K562 (cell line): ENCODE results near the gene CACNA2D3. TPM values are rescaled to one million over a fixed set of nuclear protein-coding genes. Genes with fewer than 3 reads are reported as not detected.

Experiments
- ATAC-seq: fragments of 200-7000 bp; cut with Tn5 transposase; 3 replicates; pipeline ENCODE4 v1.9.1; 2020; ENCODE audit warnings: moderate library complexity
- BruUV-seq: library from RNA; stranded (reverse); fragments of 400-500 nt; replicated peaks from 2 replicates; lab custom pipeline; 2021; lab: Mats Ljungman, UMichigan
- CTCF ChIA-PET: fragments of 300-600 bp; formaldehyde crosslinking; extraction: SDS; loops from one replicate; lab custom pipeline; 2021; ENCODE audit warnings: low intra/inter-chr PET ratio; lab: Yijun Ruan, JAX
- POLR2A ChIA-PET: fragments of 300-600, 350-650 bp; sonication (Branson Sonifier 250); formaldehyde crosslinking; extraction: SDS; loops from one replicate; lab custom pipeline; 2021; ENCODE audit warnings: antibody characterized with exemption, inconsistent platforms; lab: Yijun Ruan, JAX
- DNase-seq, 4 experiments: peaks; one replicate each; pipeline versions ENCODE4 v3.0.0 to v3.0.0-alpha.2; 2011 to 2018; ENCODE audit warnings: low spot score in 3 of 4, mixed read lengths in 3 of 4; ENCODE audit errors: extremely low read depth in 1 of 4
- FAIRE-seq: peaks from 2 replicates; lab custom pipeline; 2011; peaks lifted over from hg19 to GRCh38; lab: Jason Lieb, UNC
- H2AFZ ChIP-seq: 2 replicates; pipeline ENCODE4 v1.6.0; 2011; ENCODE audit warnings: low read depth, low read length, control low read depth, inconsistent platforms
- H3K27ac ChIP-seq: fragments of 200-600 bp; 3 replicates; pipeline ENCODE4 v1.8.0; 2011; ENCODE audit warnings: low read depth, mild to moderate bottlenecking, control low read depth, inconsistent platforms, low read length, moderate library complexity, mixed read lengths; ENCODE audit errors: extremely low read depth
- H3K27me3 ChIP-seq, 2 experiments: fragments of 300-600 bp in 1 of 2; 2 replicates in 1 of 2; 3 replicates in 1 of 2; pipeline versions ENCODE4 v1.6.0 to v1.8.0; 2011; ENCODE audit warnings: inconsistent platforms in 2 of 2, low read length in 2 of 2, mild to moderate bottlenecking in 1 of 2, mixed read lengths in 1 of 2, moderate library complexity in 1 of 2; ENCODE audit not compliant: control insufficient read depth in 2 of 2, insufficient read depth in 2 of 2
- H3K36me3 ChIP-seq: fragments of 300-600 bp; 3 replicates; pipeline ENCODE4 v1.8.0; 2011; ENCODE audit warnings: mild to moderate bottlenecking, low read length, inconsistent platforms; ENCODE audit not compliant: control insufficient read depth, insufficient read depth
- H3K4me1 ChIP-seq, 2 experiments: fragments of 200-600 bp in 1 of 2; replicated peaks in 1 of 2; 2 replicates in 1 of 2; 3 replicates in 1 of 2; pipeline versions ENCODE4 v1.5.1 to v1.8.0; 2011; ENCODE audit warnings: inconsistent platforms in 2 of 2, low read length in 2 of 2, mild to moderate bottlenecking in 1 of 2, mixed read lengths in 1 of 2, moderate library complexity in 1 of 2; ENCODE audit not compliant: control insufficient read depth in 2 of 2, insufficient read depth in 2 of 2
- H3K4me2 ChIP-seq: 2 replicates; pipeline ENCODE4 v1.6.1; 2011; ENCODE audit warnings: low read length, control low read depth, inconsistent platforms, mixed read lengths; ENCODE audit not compliant: insufficient read depth
- H3K4me3 ChIP-seq: fragments of 200-600 bp; sonication (generic), shearing (Covaris generic); 2 replicates; pipeline ENCODE4 v1.5.1; 2016; ENCODE audit warnings: control low read depth, inconsistent platforms
- H3K79me2 ChIP-seq: fragments of 200-600 bp; 3 replicates; pipeline ENCODE4 v1.8.0; 2011; ENCODE audit warnings: low read length, inconsistent platforms; ENCODE audit not compliant: control insufficient read depth, insufficient read depth
- H3K9ac ChIP-seq, 2 experiments: 2 replicates each; pipeline versions ENCODE4 v1.6.0 to v1.6.1; 2011; ENCODE audit warnings: low read depth in 2 of 2, low read length in 2 of 2, control low read depth in 1 of 2, inconsistent platforms in 1 of 2, mild to moderate bottlenecking in 1 of 2, mixed read lengths in 1 of 2; ENCODE audit not compliant: insufficient read depth in 1 of 2
- H3K9me1 ChIP-seq: one replicate; pipeline ENCODE4 v1.6.0; 2011; ENCODE audit warnings: inconsistent platforms, mild to moderate bottlenecking, low read length, moderate library complexity; ENCODE audit not compliant: control insufficient read depth, insufficient read depth
- H3K9me3 ChIP-seq: replicated peaks from 2 replicates; pipeline ENCODE4 v1.5.1; 2011; ENCODE audit warnings: low read depth, low read length, inconsistent platforms; ENCODE audit not compliant: control insufficient read depth, insufficient read depth
- H4K20me1 ChIP-seq: replicated peaks from 2 replicates; pipeline ENCODE4 v1.6.1; 2011; ENCODE audit warnings: low read length, inconsistent platforms, mixed read lengths; ENCODE audit not compliant: control insufficient read depth, insufficient read depth
- PHB2 ChIP-seq: fragments of 450-650 bp; IDR thresholded peaks from 2 replicates; pipeline ENCODE4 v1.6.1; 2017; ENCODE audit warnings: low read depth
- RNF2 ChIP-seq: sonication (generic); IDR thresholded peaks from 2 replicates; pipeline ENCODE4 v1.6.1; 2016
- SIN3A ChIP-seq, 2 experiments: fragments of 150-350 bp in 1 of 2; IDR thresholded peaks; 2 replicates each; pipeline ENCODE4 v1.6.1; 2011 to 2016; ENCODE audit warnings: borderline replicate concordance in 2 of 2, low read depth in 2 of 2, low read length in 2 of 2, mild to moderate bottlenecking in 2 of 2, moderate library complexity in 2 of 2; ENCODE audit not compliant: control insufficient read depth in 1 of 2
- SRF ChIP-seq, 2 experiments: fragments of 250-450, 450-650 bp in 1 of 2; sonication (Bioruptor Pico) in 1 of 2; sonication (generic) in 1 of 2; formaldehyde crosslinking; IDR thresholded peaks; 2 replicates each; pipeline versions ENCODE4 v1.5.0 to v1.5.1; 2020 to 2022; ENCODE audit warnings: mild to moderate bottlenecking in 1 of 2, missing genetic modification reagents in 1 of 2
- ZNF431 ChIP-seq: sonication (generic); formaldehyde crosslinking; IDR thresholded peaks from 2 replicates; pipeline ENCODE4 v1.8.0; 2022; ENCODE audit warnings: mild to moderate bottlenecking, missing genetic modification reagents
- ZNF696 ChIP-seq: fragments of 250-450 bp; sonication (Bioruptor Pico); conservative IDR thresholded peaks from 2 replicates; pipeline ENCODE4 v1.4.0; 2020; ENCODE audit warnings: mild to moderate bottlenecking, moderate library complexity
- WGBS: fragments of 100-300 bp; shearing (Covaris generic); methylation state at CpG from one replicate; pipeline ENCODE4 v1.1.6; 2016; ENCODE audit warnings: low coverage, mixed read lengths; ENCODE audit not compliant: insufficient coverage; ENCODE audit errors: missing lambda C conversion rate; 5-methylcytosine and 5-hydroxymethylcytosine counted together
- in situ Hi-C: fragments of 300-500 bp; cut with MboI; formaldehyde crosslinking; loops from 4 replicates; pipeline ENCODE4 v1.15.0; 2018; ENCODE audit warnings: inconsistent platforms, mixed read lengths
- intact Hi-C: fragments of 100-400 bp; cut with micrococcal nuclease; formaldehyde crosslinking; loops from 2 replicates; pipeline ENCODE4 v1.14.2; 2022
- polyA plus RNA-seq, 8 experiments: library from polyadenylated mRNA; depleted of rRNA in 4 of 8; stranded (reverse) in 5 of 8; unstranded in 3 of 8; fragments of >200 nt; fragmentation: Nextera tagmentation in 2 of 8; fragmentation: Illumina TruSeq in 1 of 8; extraction: Ambion mirVana in 2 of 8; extraction: Trizol in 1 of 8; gene quantifications; 2 replicates each; pipeline versions ENCODE4 v1.2.1 to v1.2.3, GENCODE V29; 2011 to 2014; ENCODE audit warnings: inconsistent platforms in 1 of 8, missing spikeins in 1 of 8
- total RNA-seq, 7 experiments: library from RNA; depleted of rRNA in 6 of 7; stranded (reverse); fragments of >200 nt in 6 of 7; fragmentation: Illumina TruSeq in 2 of 7; extraction: Trizol in 2 of 7; gene quantifications; 2 replicates each; pipeline versions ENCODE4 v1.2.1 to v1.2.3, GENCODE V29; 2011 to 2021; ENCODE audit warnings: low replicate concordance in 1 of 7
- TF ChIP-seq, protein P1 (sequence below), 2 experiments: fragments of 450-650 bp; IDR thresholded peaks; 2 replicates each; pipeline ENCODE4 v1.6.1; 2016
- TF ChIP-seq, protein P2 (sequence below), 2 experiments: fragments of 450-650 bp in 1 of 2; IDR thresholded peaks; 2 replicates each; pipeline ENCODE4 v1.6.1; 2011 to 2017; ENCODE audit warnings: low read depth in 2 of 2, antibody characterized with exemption in 1 of 2, borderline replicate concordance in 1 of 2, low read length in 1 of 2, mild to moderate bottlenecking in 1 of 2, mixed read lengths in 1 of 2; ENCODE audit not compliant: control insufficient read depth in 1 of 2
- TF ChIP-seq, protein P3 (sequence below): fragments of 250-450 bp; sonication (Bioruptor Pico); IDR thresholded peaks from 2 replicates; pipeline ENCODE4 v1.8.0; 2022; ENCODE audit warnings: inconsistent platforms, mild to moderate bottlenecking, moderate library complexity, borderline replicate concordance
- TF ChIP-seq, protein P4 (sequence below): fragments of 250-450 bp; sonication (Bioruptor Pico); IDR thresholded peaks from 2 replicates; pipeline ENCODE4 v1.8.0; 2021; ENCODE audit warnings: moderate library complexity, mild to moderate bottlenecking, inconsistent platforms

The CACNA2D3 gene
- total and polyA plus RNA-seq, 9 of the 15 experiments (the other 6 are each of a cell fraction or from before 2014, with no cell fraction given), result 0.01 TPM; not detected in 8

DNA sequence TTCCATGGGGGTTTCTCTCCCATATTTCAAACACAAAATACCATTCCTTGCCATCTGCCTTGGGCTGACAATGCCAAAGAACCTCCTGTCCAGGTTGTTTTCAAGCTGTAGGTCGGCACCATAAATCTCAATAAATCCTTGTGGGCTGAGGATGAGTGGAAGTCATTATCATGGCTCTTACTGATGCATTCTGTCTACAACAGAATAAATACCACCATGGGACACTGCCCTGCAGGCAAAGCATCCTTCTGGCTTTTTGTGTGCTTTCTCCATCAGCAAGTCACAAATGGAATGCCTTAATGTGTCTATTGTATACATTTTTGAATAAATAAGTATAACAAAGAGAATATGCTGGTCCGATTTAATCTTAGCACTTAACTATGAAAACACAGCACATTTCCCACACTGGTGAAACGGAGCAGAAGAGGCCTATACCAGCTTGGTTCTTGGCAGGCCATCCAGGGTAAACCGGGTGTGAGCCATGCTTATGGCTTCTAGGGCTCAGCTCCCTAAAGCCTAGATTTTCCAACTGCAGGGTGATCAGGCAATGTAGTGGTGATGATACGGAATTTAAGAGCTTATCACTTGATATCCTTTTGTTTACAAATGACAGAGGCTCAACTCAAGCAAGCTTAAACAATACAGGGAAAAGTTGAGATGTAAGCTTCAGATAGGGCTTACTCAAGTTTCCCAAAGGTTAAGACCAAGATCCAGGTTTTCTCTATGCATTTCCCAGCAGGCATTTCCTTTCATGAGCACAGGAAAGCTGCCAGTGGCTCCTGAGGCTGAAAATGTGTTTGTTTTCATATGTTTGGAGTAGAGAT lies 938.8 kb downstream of the CACNA2D3 start:
- CTCF ChIA-PET, result no interaction called here
- no TSS peak for BruUV-seq
- POLR2A ChIA-PET, result no interaction called here
- no peaks in the 10 kb centered on the region for H3K9me3 ChIP-seq
- intact Hi-C loops, result no loop called here
- TF ChIP-seq SRF (CRISPR knock-in tag; IDR thresholded peaks at IDR 0.05) (no peak), PHB2 (no peak), SIN3A (IDR thresholded peaks at IDR 0.05; ENCODE audit: borderline replicate concordance in 2 of 2, control insufficient read depth in 1 of 2, low read depth in 2 of 2, low read length in 2 of 2) (no peak), ZNF696 (no peak), RNF2 (no peak), ZNF431 (no peak)
- TF ChIP-seq, protein P1, sequence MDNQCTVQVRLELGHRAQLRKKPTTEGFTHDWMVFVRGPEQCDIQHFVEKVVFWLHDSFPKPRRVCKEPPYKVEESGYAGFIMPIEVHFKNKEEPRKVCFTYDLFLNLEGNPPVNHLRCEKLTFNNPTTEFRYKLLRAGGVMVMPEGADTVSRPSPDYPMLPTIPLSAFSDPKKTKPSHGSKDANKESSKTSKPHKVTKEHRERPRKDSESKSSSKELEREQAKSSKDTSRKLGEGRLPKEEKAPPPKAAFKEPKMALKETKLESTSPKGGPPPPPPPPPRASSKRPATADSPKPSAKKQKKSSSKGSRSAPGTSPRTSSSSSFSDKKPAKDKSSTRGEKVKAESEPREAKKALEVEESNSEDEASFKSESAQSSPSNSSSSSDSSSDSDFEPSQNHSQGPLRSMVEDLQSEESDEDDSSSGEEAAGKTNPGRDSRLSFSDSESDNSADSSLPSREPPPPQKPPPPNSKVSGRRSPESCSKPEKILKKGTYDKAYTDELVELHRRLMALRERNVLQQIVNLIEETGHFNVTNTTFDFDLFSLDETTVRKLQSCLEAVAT (IDR thresholded peaks at IDR 0.05), result no peak
- TF ChIP-seq, protein P2, sequence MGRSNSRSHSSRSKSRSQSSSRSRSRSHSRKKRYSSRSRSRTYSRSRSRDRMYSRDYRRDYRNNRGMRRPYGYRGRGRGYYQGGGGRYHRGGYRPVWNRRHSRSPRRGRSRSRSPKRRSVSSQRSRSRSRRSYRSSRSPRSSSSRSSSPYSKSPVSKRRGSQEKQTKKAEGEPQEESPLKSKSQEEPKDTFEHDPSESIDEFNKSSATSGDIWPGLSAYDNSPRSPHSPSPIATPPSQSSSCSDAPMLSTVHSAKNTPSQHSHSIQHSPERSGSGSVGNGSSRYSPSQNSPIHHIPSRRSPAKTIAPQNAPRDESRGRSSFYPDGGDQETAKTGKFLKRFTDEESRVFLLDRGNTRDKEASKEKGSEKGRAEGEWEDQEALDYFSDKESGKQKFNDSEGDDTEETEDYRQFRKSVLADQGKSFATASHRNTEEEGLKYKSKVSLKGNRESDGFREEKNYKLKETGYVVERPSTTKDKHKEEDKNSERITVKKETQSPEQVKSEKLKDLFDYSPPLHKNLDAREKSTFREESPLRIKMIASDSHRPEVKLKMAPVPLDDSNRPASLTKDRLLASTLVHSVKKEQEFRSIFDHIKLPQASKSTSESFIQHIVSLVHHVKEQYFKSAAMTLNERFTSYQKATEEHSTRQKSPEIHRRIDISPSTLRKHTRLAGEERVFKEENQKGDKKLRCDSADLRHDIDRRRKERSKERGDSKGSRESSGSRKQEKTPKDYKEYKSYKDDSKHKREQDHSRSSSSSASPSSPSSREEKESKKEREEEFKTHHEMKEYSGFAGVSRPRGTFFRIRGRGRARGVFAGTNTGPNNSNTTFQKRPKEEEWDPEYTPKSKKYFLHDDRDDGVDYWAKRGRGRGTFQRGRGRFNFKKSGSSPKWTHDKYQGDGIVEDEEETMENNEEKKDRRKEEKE (IDR thresholded peaks at IDR 0.05; ENCODE audit: borderline replicate concordance in 1 of 2, control insufficient read depth in 1 of 2, low read depth in 2 of 2, low read length in 1 of 2), result no peak
- TF ChIP-seq, protein P3, sequence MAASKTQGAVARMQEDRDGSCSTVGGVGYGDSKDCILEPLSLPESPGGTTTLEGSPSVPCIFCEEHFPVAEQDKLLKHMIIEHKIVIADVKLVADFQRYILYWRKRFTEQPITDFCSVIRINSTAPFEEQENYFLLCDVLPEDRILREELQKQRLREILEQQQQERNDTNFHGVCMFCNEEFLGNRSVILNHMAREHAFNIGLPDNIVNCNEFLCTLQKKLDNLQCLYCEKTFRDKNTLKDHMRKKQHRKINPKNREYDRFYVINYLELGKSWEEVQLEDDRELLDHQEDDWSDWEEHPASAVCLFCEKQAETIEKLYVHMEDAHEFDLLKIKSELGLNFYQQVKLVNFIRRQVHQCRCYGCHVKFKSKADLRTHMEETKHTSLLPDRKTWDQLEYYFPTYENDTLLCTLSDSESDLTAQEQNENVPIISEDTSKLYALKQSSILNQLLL (CRISPR knock-in tag), result no peak
- TF ChIP-seq, protein P4, sequence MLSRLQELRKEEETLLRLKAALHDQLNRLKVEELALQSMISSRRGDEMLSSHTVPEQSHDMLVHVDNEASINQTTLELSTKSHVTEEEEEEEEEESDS (CRISPR knock-in tag), result no peak
- TF ChIP-seq, all 486 proteins: peak for 0
- Histone ChIP-seq H3K9me1 (no peaks in the 10 kb centered on the region), H3K36me3 (no peaks in the 10 kb centered on the region), H3K27me3 (no peaks in the 10 kb centered on the region), H3K4me3 (no peak overlapping the region), H3K79me2 (no peaks in the 10 kb centered on the region), H2AFZ (no peak overlapping the region), H4K20me1 (no peaks in the 10 kb centered on the region), H3K4me2 (no peak overlapping the region), H3K9ac (no peak overlapping the region), H3K4me1 (no peaks in the 10 kb centered on the region), H3K27ac (no peak overlapping the region)
- in situ Hi-C loops, result no loop called here
- ATAC-seq (no peak), FAIRE-seq (no peak), DNase-seq (no peak)
- 0% methylated on average over 4 of the region's 5 CpGs for WGBS
